Kidney epithelial cell (primary cell): ENCODE data around the gene TRNT1. TPM values are rescaled to one million over a fixed set of nuclear protein-coding genes. Genes with fewer than 3 reads are reported as not detected.

ENCODE experiments used
- DNase-seq: peaks from one replicate; pipeline ENCODE4 v3.0.0-alpha.2; 2010; ENCODE audit warnings: low read depth
- H3K27me3 ChIP-seq: 2 replicates; pipeline ENCODE4 v1.6.0; 2011; ENCODE audit warnings: low read length; ENCODE audit not compliant: control insufficient read depth, insufficient read depth
- H3K36me3 ChIP-seq: 2 replicates; pipeline ENCODE4 v1.5.1; 2011; ENCODE audit warnings: low read length; ENCODE audit not compliant: control insufficient read depth, insufficient read depth
- H3K4me3 ChIP-seq: 2 replicates; pipeline ENCODE4 v1.5.1; 2011; ENCODE audit warnings: low read depth, mild to moderate bottlenecking, control low read depth, low read length
- total RNA-seq: library from RNA; depleted of rRNA; stranded (reverse); fragments of >200 nt; gene quantifications from 2 replicates; pipeline ENCODE4 v1.2.3, GENCODE V29; 2015
- TF ChIP-seq, protein P1 (sequence below): IDR thresholded peaks from 2 replicates; pipeline ENCODE4 v1.5.1; 2011; ENCODE audit warnings: mild to moderate bottlenecking, moderate library complexity, low read length, control low read depth, inconsistent platforms; ENCODE audit not compliant: insufficient read depth, poor library complexity, severe bottlenecking

TRNT1 gene
- total RNA-seq, 1 donor from 2014 or later = 19.5 TPM

DNA sequence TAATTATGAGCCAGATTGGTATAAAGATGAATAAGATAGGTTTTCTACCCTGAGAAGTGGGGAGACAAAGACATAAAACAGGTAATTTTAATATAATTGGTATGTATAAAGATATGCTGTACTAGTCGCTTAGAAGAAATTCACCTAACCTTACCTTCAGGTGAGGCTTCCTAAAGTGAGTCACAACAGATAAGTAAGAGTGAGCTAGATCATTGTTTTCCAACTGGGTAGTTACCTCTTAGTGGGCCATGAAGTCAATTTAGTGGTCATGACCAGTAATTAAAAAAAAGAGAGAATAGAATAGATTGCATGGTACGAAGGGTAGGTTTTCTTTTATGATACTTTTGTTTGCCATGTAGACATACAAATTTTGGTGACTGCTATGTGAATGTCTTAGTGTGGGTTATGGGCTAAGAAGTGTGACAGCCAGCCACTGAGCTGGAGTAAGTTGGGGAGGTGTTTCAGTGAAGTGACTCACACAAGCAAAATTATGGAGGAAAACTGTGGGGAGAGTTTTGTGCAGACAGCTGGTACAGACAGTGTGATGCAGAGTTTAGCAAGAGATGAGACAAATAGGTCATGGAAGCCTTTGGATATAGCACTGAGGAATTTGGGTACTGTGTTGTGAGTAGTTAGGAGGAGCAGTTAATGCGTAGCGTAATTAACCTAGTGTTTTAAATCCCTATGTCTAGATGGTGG lies 8.2 kb downstream of the TRNT1 start:
- TF ChIP-seq, protein P1, sequence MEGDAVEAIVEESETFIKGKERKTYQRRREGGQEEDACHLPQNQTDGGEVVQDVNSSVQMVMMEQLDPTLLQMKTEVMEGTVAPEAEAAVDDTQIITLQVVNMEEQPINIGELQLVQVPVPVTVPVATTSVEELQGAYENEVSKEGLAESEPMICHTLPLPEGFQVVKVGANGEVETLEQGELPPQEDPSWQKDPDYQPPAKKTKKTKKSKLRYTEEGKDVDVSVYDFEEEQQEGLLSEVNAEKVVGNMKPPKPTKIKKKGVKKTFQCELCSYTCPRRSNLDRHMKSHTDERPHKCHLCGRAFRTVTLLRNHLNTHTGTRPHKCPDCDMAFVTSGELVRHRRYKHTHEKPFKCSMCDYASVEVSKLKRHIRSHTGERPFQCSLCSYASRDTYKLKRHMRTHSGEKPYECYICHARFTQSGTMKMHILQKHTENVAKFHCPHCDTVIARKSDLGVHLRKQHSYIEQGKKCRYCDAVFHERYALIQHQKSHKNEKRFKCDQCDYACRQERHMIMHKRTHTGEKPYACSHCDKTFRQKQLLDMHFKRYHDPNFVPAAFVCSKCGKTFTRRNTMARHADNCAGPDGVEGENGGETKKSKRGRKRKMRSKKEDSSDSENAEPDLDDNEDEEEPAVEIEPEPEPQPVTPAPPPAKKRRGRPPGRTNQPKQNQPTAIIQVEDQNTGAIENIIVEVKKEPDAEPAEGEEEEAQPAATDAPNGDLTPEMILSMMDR = no peak
- no peak for DNase-seq
- H3K4me3 ChIP-seq = no peak overlapping the region
- peaks cover 1% of the 10 kb centered on the region for H3K36me3 ChIP-seq
- H3K27me3 ChIP-seq = no peaks in the 10 kb centered on the region

DNA sequence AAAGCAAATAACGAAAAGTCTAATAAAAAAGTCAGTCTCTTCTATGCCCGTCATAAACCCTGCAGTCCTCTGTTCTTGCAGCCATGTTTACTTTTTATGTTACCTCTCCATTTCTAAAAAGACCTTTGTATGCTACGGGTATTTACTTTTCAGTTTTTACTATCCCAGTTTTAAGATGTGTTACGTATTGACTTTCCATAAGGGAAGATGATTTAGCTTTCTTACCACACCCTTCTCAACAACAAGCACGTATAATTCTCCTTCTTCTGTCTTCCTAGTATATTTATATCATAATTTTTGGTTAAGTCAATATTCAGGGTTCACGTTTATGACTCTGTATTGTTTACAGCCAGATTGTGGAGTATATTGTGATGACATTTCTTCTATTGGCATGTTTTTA lies 10.8 kb downstream of the TRNT1 start:
- H3K36me3 ChIP-seq = peaks cover 3% of the 10 kb centered on the region
- DNase-seq = no peak
- H3K27me3 ChIP-seq = no peaks in the 10 kb centered on the region
- TF ChIP-seq, protein P1 = no peak
- no peak overlapping the region for H3K4me3 ChIP-seq

DNA sequence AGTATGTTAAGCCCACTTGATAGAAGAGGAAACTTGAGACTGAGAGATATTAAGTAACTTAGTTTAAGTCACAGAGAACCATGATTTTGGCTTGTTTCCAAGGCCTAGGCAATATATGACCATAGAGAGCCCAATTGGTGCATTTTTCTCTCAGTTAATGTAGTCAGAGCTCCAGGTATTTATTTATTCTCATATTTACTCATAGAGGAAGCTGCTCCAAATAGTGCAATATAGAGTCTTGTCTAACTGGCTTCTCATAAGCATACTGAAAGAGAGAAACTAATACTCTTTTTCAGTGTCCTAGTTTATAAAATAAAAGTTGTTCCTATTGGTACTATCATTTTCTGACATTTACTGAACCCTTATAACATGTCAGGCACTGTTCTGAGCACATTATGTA lies 15.2 kb downstream of the TRNT1 start:
- H3K4me3 ChIP-seq = no peak overlapping the region
- H3K27me3 ChIP-seq = no peaks in the 10 kb centered on the region
- no peak for DNase-seq
- TF ChIP-seq, protein P1 = no peak
- peaks cover 2% of the 10 kb centered on the region for H3K36me3 ChIP-seq

DNA sequence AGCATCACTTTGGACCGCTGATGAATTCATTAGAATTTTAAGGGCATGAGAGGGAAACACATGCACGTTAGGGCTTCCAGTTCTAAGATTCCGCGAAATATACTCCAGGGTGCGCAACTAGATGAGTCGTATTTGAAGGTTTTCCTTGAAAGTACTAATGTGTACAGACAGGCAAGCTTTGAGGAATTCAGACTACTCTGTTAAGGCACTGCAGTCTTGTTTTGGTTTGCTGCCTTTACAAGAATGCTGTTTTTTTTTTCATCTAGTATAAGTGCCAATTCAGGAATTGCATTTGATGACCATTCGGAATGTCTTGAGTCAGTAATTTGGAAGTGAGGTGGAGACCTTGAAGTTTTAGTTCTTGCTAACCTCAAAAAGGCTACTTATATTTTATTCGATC lies 19.1 kb downstream of the TRNT1 start:
- H3K36me3 ChIP-seq = peaks cover 2% of the 10 kb centered on the region
- no peak for DNase-seq
- no peaks in the 10 kb centered on the region for H3K27me3 ChIP-seq
- H3K4me3 ChIP-seq = no peak overlapping the region
- TF ChIP-seq, protein P1 = no peak

DNA sequence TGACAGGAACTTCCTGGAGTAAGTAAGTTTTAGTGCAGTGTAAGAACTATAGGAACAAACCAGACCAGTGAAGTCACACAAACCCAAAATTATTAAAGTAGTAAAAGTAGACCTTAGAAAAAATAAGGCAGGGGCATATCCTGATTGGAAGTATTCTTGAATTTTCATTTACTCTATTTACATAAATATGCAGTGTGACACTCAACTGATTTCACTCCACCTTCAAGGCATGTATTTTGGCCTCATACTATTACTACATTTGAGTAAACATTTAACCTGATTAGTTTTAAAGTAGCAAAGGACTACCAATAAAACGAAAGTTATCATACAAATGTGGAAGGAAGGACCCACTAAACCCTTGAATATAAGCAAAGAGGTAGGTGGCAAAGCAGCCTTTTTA lies 22.8 kb downstream of the TRNT1 start:
- TF ChIP-seq, protein P1 = no peak
- Histone ChIP-seq H3K27me3 (no peaks in the 10 kb centered on the region), H3K4me3 (no peak overlapping the region), H3K36me3 (no peaks in the 10 kb centered on the region)
- DNase-seq = no peak

DNA sequence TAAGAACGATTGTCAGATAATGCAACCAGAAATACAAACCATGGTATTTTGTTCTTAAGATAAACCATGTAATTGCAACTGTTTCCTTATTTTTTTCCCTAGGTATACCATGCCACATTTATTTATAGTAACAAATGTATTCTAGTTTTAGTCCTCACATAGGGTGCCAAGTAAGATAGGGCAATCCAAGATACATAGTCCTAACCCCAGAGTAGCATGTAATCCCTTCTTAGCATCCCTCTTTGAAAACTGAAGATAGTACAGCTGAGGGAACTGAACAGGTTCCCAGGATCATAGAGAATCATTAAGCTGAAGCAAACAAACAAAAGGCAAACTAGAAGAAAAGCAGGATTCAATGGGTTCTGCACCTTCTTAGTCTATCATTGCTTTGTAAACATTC lies 24.8 kb downstream of the TRNT1 start:
- TF ChIP-seq, protein P1 = no peak
- Histone ChIP-seq H3K36me3 (peaks cover 1% of the 10 kb centered on the region), H3K4me3 (no peak overlapping the region), H3K27me3 (no peaks in the 10 kb centered on the region)
- no peak for DNase-seq
